ENCODE data around the gene MRFAP1L1.

MRFAP1L1 gene

DNA sequence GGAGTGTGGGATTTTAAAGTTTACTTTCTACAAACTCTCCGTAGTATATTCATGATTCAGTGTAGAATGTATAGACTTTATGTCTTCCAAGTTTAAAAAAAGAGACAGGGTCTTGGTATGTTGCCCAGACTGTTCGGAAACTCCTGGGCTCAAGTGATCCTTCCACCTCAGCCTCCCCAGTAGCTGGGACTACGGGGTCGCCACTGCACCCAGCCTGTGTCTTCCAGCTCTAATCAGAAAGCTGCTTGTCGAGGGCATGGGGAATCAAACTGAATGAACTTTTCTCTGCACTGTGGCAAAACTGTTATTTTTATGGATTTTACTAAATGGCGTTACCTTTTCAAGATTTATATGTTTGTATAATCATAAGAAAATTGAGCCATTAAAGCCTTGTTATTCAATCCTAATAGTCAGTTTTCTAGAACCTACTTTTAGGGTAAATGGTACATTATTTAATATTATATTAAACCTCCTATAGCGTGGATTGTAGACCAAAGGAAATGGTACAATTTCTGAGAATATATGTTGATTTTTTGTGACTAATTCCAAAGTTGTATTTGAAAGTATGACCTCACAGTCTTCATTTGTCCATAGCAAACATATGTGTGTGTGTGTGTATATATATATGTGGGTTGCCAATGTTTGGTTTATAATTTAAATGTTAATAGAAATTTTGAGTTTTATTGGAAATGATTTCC is 7.4 kb upstream of the MRFAP1L1 start:
- no peak for DNase-seq (ENCODE audit: low read depth in 1 of 2, low spot score in 1 of 2)

DNA sequence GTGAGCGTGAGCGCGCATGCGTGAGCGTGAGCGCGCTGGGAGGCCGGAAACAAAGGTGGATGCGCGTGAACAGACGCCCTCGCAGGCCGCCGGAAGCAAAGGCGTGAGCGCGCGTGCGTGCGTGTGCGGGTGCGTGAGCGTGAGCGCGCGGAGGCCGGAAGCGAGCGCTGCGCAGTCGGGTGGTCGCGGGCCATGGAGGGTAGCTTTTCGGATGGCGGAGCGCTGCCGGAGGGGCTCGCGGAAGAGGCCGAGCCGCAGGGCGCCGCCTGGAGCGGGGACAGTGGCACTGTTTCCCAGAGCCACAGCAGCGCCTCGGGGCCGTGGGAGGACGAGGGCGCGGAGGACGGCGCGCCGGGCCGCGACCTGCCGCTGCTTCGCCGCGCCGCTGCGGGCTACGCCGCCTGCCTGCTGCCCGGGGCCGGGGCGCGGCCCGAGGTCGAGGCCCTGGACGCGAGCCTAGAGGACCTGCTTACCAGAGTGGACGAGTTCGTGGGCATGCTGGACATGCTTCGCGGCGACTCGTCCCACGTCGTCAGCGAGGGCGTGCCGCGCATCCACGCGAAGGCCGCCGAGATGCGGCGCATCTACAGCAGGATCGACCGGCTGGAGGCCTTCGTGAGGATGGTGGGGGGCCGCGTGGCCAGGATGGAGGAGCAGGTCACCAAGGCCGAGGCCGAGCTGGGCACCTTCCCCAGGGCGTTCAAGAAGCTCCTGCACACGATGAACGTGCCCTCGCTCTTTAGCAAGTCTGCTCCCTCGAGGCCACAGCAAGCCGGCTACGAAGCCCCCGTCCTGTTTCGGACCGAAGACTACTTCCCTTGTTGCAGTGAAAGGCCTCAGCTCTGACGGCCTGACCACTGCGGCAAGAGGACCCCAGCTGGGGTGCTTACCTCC is 6.6 kb upstream of the MRFAP1L1 start, which contains the start of gene BLOC1S4:
BLOC1S4 (plus strand) TSS at position 157 of the 894 bp plus-strand sequence; CDS start at position 193, 36 bp downstream.
- DNase-seq (ENCODE audit: low read depth in 1 of 2, low spot score in 1 of 2), result peak; percentile 74 to 82

DNA sequence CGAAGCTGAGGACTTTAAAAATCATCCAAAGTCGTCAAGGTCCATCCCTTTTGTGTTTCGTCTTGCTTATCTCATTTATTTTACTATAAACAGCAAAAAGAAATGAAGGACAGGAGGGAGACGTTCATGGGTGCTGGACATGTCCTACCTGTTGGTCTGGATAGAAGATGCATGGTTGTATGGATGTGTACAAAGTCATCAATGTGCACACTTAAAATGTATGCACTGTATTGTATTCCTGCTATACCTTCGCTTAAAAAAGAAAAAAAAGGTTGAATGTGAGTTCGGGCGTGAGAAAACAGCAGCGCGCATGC is 6.0 kb upstream of the MRFAP1L1 start:
- no peak for DNase-seq (ENCODE audit: low read depth in 1 of 2, low spot score in 1 of 2)

DNA sequence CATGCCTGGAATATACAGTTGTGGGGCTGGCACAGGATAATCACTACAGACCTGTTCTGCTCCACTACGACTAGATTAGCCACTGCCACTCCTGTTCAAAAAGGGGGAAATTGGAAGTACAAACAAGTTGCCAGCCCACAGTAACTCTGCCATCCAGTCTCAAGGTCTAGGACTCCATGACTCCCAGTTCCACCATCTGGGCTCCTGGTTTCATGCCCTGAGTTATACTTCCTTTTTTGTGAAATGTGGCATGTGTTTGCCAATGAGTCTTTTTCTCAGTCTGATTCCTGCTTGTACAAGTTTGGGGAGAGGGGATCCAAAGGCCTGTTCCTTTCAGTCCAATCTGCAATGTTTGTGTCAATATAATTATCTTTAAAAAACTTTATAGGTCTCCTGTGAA is 5.3 kb upstream of the MRFAP1L1 start:
- no peak for DNase-seq (ENCODE audit: low read depth in 1 of 2, low spot score in 1 of 2)

DNA sequence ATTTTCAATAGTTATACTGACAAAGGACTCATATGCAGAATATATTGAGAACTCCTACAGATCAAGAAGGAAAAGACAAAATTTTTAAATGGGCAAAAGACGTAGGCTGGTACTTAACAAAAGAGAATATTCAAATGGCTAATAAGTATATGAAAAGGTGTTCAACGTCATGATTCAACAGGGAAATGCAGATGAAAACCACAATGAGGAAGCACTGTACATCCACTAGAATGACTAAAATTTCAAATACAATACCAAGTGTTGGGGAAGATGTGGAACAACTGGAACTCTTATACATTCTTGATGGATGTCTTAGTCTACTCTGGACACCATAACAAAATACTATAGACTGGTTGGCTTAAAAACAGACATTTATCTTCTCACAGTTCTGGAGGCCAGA is 1.3 kb upstream of the MRFAP1L1 start:
- no peak for DNase-seq (ENCODE audit: low read depth in 1 of 2, low spot score in 1 of 2)

DNA sequence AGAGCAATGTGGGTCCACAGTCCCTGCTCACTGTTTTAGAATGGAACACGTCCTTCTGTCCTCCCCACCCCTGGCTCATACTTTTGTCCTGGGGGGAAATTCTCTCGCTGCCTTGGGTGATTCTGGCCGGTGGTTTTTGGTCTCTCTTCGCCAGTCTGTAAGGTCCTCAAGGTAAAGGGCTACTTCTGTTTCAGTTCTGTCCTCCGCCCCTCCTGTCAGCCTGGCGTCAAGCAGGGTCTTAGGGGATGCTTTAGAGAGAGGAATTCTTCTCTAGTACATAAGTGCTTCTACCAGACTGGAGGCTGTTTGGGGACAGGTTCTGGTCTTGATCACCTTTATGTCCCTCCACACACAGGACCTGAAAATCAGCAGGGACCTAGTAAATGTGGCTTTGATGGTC is 617 bp upstream of the MRFAP1L1 start:
- no peak for DNase-seq (ENCODE audit: low read depth in 1 of 2, low spot score in 1 of 2)

DNA sequence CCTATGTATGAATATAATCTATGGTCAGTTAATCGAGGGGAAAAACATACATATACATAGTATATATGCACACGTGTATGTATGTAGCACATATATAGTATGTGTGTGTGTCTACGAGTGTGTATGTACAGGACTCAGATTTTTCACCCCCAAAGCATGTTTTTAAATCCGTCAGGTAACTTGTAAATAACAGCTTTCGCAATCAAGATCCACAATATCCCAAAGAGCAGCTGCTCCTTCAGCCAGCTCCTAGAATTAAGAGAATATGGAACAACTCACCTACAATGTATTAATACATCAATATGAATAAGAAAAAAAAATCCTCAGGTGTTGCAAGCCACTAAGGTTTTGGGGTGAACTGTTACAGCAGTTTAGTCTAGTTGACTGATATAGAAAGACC is 3.5 kb downstream of the MRFAP1L1 start:
- DNase-seq (ENCODE audit: low read depth in 1 of 2, low spot score in 1 of 2), result no peak

DNA sequence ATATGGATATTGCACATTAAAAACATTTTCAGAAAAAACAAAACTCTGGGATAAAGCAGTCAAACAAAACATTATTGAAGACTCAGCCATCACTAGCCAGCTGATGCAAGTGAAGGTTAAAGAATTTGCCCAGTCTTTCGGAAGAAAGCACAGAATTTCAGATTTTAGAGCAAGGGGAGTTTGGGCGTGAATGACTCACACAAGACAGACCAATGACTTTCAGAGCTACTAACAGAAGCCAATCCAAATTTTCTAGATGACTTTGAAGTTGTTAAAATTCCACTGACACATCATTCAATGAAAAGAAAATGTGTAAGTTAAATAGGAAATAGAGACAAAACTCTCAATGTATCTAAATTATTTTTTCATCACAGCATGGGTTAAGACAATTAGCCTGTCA is 4.0 kb downstream of the MRFAP1L1 start:
- no peak for DNase-seq (ENCODE audit: low read depth in 1 of 2, low spot score in 1 of 2)

DNA sequence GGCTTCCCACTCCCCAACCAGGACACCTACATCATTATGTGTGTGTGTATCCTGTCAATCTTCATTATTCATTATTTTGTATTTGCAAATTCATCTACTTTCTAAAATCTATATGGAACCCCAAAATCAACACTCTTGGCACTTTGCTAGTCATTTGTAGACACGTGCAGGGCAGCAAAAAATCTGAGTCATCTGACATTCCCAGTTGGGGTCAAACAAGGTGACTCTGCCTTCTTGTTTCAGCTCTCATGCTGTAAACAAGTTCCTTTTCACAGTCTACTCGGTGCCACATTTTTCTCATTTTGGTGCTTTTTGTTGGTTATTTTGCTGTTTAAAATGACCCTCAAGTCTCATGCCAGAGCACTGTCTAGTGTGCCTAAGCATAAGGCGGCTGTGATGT is 5.9 kb downstream of the MRFAP1L1 start:
- no peak for DNase-seq (ENCODE audit: low read depth in 1 of 2, low spot score in 1 of 2)

DNA sequence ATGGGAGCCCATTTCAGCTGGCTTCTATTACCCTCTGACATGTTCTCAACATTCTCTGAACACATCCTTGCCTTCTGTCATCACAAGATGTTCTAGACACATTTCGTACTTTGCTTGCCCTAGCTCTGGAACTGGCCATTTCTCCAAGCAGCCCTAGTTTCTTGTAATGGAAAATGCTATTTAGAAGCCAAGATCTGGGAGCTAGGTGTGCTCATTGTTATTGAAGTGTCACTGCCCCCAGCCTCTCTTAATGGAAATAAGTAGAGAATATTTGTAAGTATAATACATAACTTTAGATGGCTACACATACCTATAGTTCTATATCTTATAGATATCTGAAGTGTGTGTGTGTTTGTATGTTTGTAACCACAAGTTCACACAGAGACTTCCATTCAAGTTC is 6.9 kb downstream of the MRFAP1L1 start:
- no peak for DNase-seq (ENCODE audit: low read depth in 1 of 2, low spot score in 1 of 2)

DNA sequence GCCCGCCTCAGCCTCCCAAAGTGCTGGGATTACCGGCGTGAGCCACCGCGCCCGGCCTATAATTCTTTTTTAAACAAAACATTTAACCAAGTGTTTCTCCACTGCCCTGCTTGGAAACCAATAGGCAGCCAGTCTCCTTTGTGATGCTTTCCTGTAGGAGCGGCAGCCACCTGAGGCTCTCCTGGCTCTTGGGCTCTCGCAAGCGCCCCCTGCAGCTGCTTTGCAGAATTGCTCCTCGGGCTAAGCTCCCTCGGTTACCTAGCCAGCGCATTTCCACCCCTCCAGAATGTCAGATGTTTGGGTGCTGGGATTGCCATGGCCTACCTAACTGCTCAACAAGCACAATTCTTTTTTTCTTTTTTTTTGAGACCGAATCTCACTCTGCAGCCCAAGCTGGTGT is 8.3 kb downstream of the MRFAP1L1 start:
- no peak for DNase-seq (ENCODE audit: low read depth in 1 of 2, low spot score in 1 of 2)

DNA sequence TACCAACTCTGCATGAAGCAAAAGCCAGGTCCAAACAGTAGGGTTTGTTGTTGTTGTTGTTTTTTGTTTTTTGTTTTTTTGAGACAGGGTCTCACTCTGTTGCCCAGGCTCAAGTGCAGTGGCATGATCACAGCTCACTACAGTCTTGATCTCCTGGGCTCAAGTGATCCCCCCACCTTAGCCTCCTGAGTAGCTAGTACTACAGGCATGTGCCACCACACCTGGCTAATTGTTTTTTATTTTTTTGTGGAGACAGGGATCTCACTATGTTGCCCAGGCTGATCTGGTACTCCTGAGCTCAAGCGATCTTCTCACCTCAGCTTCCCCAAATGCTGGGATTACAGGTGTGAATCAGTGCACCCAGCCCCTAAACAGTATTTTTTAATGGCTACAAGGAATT is 9.8 kb downstream of the MRFAP1L1 start:
- no peak for DNase-seq (ENCODE audit: low read depth in 1 of 2, low spot score in 1 of 2)

DNA sequence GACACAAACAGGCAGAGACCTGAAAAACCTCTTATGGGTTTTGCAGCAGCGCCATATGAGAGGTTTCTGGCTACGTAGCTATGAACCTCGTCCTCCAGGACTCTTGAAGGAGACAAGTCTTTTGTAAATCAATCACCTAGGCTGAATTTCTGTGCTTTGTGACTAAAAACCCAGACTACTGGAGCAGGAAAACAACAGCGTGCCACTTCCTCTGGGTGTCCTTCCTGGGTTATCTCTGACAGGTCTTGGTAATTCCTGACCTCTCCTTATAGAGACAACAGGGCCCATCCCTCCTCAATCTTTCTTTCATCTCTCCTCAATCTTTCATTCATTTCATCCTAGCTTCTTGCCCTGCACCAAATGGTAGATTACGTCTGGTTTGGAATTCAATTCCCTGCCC is 10.3 kb downstream of the MRFAP1L1 start:
- no peak for DNase-seq (ENCODE audit: low read depth in 1 of 2, low spot score in 1 of 2)

DNA sequence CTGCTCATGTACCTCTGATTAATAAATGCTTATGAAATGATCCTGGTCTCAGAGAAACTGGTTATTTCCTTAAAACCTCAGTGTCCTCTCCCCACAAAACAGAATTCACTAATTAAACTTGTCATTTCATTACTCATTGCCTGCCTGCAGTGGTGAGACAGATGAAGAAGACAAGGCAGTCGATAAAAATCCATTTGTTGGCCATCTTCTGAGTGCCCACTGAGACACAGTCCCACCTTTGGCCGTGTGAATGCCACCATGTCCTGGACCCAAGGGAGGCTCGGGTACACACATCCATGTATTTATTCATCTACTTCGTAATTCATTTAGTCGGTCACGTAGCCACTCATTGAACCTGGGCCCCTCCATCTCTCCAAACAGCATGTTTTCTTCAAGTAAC is 12.5 kb downstream of the MRFAP1L1 start:
- no peak for DNase-seq (ENCODE audit: low read depth in 1 of 2, low spot score in 1 of 2)

DNA sequence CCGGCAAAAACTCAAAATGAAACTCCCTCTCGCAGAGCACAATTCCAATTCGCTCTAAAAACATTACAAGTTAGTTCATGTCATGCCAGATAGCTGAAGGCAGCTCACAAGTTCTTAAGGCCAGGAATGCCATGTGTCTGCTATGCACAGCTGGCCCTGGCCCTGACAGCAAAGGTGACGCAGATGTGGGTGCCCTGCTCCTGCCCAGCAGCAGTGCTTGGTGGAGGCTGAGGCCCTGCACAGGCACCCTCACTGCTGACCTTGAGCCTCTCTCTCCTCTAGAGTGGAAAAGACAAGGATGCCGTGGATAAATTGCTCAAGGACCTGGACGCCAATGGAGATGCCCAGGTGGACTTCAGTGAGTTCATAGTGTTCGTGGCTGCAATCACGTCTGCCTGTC is 13.1 kb downstream of the MRFAP1L1 start:
- no peak for DNase-seq (ENCODE audit: low read depth in 1 of 2, low spot score in 1 of 2)

DNA sequence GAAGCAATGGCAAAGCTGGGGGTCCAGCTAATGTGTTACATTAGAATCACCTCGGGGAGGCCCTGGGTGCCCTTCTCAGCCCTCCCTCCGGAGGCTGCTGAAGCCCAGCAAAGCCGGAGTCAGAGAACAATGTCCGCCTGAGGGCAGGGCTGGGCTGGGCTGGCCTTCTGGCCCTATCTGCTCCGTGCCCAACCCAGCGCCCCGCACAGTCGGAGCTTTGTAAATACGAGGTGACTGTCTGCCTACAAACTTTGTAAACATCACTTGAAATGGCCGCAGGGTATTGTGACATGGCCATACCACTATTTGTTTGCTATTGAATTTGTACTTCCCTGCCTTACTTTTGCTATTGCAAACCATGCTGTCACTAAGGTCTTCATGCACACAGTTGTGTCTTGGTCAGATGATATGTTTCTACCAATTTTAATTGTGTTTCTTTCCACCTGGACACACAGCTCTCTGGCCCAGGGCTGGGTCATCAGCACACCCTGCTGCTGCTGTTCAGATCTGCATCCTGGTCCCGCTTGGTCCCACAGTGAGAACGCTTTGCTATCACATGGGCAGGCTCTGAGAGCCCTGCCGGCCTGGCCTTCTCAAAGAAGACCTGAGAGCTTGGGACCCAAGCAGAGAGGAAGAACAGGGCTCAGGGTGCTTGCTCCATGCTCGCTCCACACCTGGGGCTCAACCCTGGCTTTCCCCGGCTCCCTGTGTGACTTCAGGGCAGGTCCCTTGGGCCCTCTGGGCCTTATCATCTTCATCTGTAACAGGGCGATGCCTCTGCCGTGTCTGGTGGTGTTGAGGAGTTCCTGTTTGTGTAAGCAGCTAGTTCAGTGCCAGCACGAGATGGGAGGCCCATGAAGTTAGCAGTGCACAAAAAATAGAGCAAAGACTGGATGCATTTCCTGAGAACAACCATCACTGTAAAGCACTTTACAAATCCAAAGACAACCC is 13.7 kb downstream of the MRFAP1L1 start:
- peak in 1 of 2 donors; percentile 35 for DNase-seq (ENCODE audit: low read depth in 1 of 2, low spot score in 1 of 2)

DNA sequence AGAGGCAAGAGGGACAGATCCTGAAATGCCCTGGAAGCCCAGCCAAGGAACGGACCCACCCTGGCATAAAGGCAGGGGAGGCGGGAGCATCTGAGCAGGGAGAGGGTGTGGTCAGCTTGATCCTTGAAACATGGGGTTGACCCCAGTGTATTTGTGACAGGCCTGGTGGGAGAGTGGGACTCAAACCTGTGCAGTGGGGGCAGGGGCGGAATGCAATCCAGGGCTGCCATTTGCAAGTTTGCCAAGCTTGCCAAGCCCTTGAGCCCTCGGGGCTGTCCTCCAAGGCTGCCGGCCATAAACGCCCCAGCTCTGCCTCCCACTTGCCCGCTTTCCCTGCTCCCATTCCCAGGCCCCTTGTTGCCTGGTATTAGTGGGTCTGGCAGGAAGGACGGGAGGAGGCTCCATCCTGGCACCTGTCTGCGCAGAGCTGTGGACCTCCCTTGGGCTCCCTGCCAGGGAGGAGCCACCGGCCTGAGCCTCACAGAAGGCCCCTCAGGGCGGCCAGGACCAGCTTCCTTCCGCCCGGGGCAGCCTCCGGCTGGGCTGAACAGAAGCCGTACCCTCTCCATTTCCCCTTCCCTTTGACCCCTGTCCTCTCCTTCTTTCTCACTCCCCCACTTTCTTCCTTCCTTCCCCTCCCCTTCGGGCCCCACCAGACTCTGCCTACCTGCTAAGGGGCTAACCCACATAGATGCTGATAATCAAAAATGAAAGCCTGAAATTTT is 15.3 kb downstream of the MRFAP1L1 start:
- no peak for DNase-seq (ENCODE audit: low read depth in 1 of 2, low spot score in 1 of 2)

DNA sequence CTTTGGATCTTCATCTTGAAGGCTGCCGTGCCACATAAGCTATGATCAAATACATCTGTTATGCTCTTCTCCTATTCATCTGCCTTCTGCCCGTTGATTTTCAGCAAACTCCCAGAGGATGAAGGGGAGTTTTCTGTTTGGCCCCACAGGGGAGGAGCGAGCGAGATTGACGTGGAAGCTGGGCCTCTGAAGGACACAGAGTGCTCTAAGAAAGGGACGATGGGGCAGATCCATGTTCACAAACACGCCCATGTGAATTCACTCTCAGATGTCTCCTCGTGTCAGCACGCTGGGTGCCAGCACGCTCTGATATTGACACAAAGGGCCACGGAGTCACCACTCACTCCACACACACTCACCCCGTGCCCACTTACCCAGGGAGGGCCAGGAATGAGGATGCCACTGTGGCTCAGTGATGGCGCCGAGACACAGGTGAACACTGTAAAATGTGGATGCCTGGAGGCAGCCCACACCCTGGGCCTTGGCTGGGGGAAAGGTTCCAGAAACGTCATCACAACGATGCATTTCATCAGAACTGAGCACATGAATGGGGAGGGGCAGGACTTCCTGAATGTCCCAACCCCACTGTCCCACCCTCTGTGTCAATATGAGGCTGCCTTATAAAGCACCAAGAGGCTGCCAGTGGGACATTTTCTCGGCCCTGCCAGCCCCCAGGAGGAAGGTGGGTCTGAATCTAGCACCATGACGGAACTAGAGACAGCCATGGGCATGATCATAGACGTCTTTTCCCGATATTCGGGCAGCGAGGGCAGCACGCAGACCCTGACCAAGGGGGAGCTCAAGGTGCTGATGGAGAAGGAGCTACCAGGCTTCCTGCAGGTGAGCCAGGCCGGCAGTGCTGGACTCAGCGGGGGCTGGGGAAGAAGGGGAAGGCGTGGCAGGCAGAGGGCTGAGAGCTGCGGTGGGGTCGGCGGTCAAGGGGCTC is 16.2 kb downstream of the MRFAP1L1 start, which contains the start of gene S100P:
S100P (plus strand) TSS at position 648 of the 946 bp plus-strand sequence; CDS start at position 703, 55 bp downstream.
- no peak for DNase-seq (ENCODE audit: low read depth in 1 of 2, low spot score in 1 of 2)

DNA sequence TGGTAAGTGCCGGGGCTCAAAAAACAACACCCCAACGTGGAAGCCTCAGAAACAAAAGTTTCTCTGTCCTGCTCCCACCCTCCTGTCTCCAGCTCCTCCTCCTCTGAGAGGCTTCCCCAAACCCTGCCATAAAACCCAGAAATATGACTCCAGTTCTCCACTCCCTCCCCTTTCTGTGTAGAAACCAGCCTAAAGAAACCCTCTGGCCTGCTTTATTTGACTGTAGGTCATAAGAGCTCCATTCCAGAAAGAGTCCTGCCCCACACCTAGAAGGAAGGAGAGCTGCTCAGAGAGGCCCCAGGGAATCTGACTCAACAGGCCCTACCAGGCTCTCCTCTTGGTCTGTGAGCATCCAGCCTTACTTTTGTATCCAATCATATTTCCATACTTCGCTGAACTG is 16.9 kb downstream of the MRFAP1L1 start:
- DNase-seq (ENCODE audit: low read depth in 1 of 2, low spot score in 1 of 2), result no peak

DNA sequence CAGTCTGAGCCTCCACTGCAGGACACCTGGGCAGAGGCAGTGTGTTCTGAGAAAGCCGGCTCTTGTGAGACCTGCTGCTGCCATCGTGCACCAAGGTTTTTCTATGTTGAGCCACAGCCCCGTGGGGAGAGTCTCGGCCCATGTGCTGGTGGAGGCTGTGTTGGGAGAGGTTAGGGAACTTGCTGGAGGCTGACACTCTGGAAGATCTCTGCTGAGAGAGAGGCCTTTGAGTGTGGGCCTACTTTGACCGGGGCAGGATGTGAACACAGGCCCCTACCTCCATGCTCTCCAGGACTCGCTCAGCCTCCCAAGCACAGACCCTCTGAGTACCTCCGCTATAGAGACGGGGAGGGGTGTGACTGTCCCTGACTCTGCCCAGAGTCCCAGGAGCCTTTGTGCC is 17.3 kb downstream of the MRFAP1L1 start:
- no peak for DNase-seq (ENCODE audit: low read depth in 1 of 2, low spot score in 1 of 2)

All from activated CD4-positive, alpha-beta T cell treated with anti-CD3 and anti-CD28 coated beads, Interleukin-2, amount 50 U/mL, for 24 hours (primary cell).